ENCODE results near the gene APMAP. TPM values are rescaled to one million over a fixed set of nuclear protein-coding genes. Genes with fewer than 3 reads are reported as not detected.

Gene APMAP
- total and polyA plus RNA-seq, 4 donors: 40.8 to 87.0 (median 62.9) TPM

- no peak for TF ChIP-seq CTCF (IDR thresholded peaks at IDR 0.05; ENCODE audit: control extremely low read depth, extremely low read depth)
- DNase-seq (peak in 1 of 3 donors; percentile 1), ATAC-seq (ENCODE audit: insufficient read depth, low FRiP score) (no peak)
- H3K27ac ChIP-seq (ENCODE audit: low read depth in 1 of 2, low read length in 1 of 2): no peak overlapping the region
- H3K9ac ChIP-seq (ENCODE audit: insufficient read depth in 1 of 2, low read length in 2 of 2): no peak overlapping the region
- 0 to 83% methylated on average over 1 of the region's 1 CpG for WGBS, 2 donors
- peaks cover 0 to 10% (median 5%) of the 10 kb centered on the region in 4 donors for H3K9me3 ChIP-seq (ENCODE audit: control insufficient read depth in 4 of 4, insufficient read depth in 3 of 4, low read length in 3 of 4)
- no peak overlapping the region for H3K4me3 ChIP-seq
- H3K36me3 ChIP-seq (ENCODE audit: control insufficient read depth in 4 of 4, insufficient read depth in 4 of 4, low read length in 4 of 4): no peaks in the 10 kb centered on the region
- no peaks in the 10 kb centered on the region for H3K27me3 ChIP-seq (ENCODE audit: control insufficient read depth in 3 of 3, insufficient read depth in 3 of 3, low read length in 2 of 3)
- no peaks in the 10 kb centered on the region for H3K4me1 ChIP-seq (ENCODE audit: control insufficient read depth in 5 of 5, insufficient read depth in 5 of 5, low read length in 5 of 5)
Measured at GRCh38 chr20:24937579-24937978, 55.0 kb downstream of the APMAP start.

- 84 to 93% methylated on average over 7 of the region's 7 CpGs for WGBS, 2 donors
Measured at GRCh38 chr20:24936526-24937407, 55.8 kb downstream of the APMAP start.

GRCh38 chr20:24935766-24936525, 56.6 kb downstream of the APMAP start:
- Histone ChIP-seq H3K9ac (ENCODE audit: insufficient read depth in 1 of 2, low read length in 2 of 2) (no peak overlapping the region), H3K36me3 (ENCODE audit: control insufficient read depth in 4 of 4, insufficient read depth in 4 of 4, low read length in 4 of 4) (no peaks in the 10 kb centered on the region), H3K4me1 (ENCODE audit: control insufficient read depth in 5 of 5, insufficient read depth in 5 of 5, low read length in 5 of 5) (peaks cover 0 to 4% (median 0%) of the 10 kb centered on the region in 5 donors), H3K27me3 (ENCODE audit: control insufficient read depth in 3 of 3, insufficient read depth in 3 of 3, low read length in 2 of 3) (no peaks in the 10 kb centered on the region), H3K27ac (ENCODE audit: low read depth in 1 of 2, low read length in 1 of 2) (no peak overlapping the region), H3K4me3 (no peak overlapping the region), H3K9me3 (ENCODE audit: control insufficient read depth in 4 of 4, insufficient read depth in 3 of 4, low read length in 3 of 4) (peaks cover 0 to 8% (median 0%) of the 10 kb centered on the region in 4 donors)
- 92% methylated on average over 4 of the region's 4 CpGs for WGBS, 2 donors
- ATAC-seq (ENCODE audit: insufficient read depth, low FRiP score) (no peak), DNase-seq (peak in 1 of 3 donors; percentile 4)
- no peak for TF ChIP-seq CTCF (IDR thresholded peaks at IDR 0.05; ENCODE audit: control extremely low read depth, extremely low read depth)

More at GRCh38 chr20:24936526-24937407, 55.8 kb downstream of the APMAP start:
- ATAC-seq (ENCODE audit: insufficient read depth, low FRiP score) (no peak), DNase-seq (peak in 1 of 3 donors; percentile 7)
- no peaks in the 10 kb centered on the region for H3K4me1 ChIP-seq (ENCODE audit: control insufficient read depth in 5 of 5, insufficient read depth in 5 of 5, low read length in 5 of 5)
- H3K9ac ChIP-seq (ENCODE audit: insufficient read depth in 1 of 2, low read length in 2 of 2): no peak overlapping the region
- no peaks in the 10 kb centered on the region for H3K36me3 ChIP-seq (ENCODE audit: control insufficient read depth in 4 of 4, insufficient read depth in 4 of 4, low read length in 4 of 4)
- no peak for TF ChIP-seq CTCF (IDR thresholded peaks at IDR 0.05; ENCODE audit: control extremely low read depth, extremely low read depth)
- peaks cover 0 to 8% (median 2%) of the 10 kb centered on the region in 4 donors for H3K9me3 ChIP-seq (ENCODE audit: control insufficient read depth in 4 of 4, insufficient read depth in 3 of 4, low read length in 3 of 4)
- no peak overlapping the region for H3K27ac ChIP-seq (ENCODE audit: low read depth in 1 of 2, low read length in 1 of 2)
- H3K27me3 ChIP-seq (ENCODE audit: control insufficient read depth in 3 of 3, insufficient read depth in 3 of 3, low read length in 2 of 3): no peaks in the 10 kb centered on the region
- H3K4me3 ChIP-seq: no peak overlapping the region

All from lung (tissue), 12 donors.